PC-3 (cell line): ENCODE measurements around the gene CNTNAP2.

ENCODE experiments used
- CTCF ChIP-seq: fragments of 300-600 bp; sonication (generic); conservative IDR thresholded peaks from 2 replicates; pipeline ENCODE4 v1.5.1; 2017; ENCODE audit warnings: antibody characterized with exemption, low read depth, mild to moderate bottlenecking, low read length
- EZH2 ChIP-seq: fragments of 300-600 bp; sonication (generic); IDR thresholded peaks from one replicate; pipeline ENCODE4 v1.6.1; 2017; ENCODE audit warnings: antibody characterized with exemption, mild to moderate bottlenecking, low read length; ENCODE audit not compliant: unreplicated experiment

GRCh38 chr7:148457310-148457921, 2340.8 kb downstream of the CNTNAP2 start:
- no peak for TF ChIP-seq CTCF
- TF ChIP-seq EZH2, result no peak
